NCI-H187 (cell line): ENCODE measurements around the gene TTLL5.

Experiments used
- DNase-seq, 2 experiments: peaks; one replicate each; lab custom pipeline; 2025; lab: John Stamatoyannopoulos, UW

The TTLL5 gene

GRCh38 chr14:75804570-75805275, 143.7 kb downstream of the TTLL5 start:
- DNase-seq: no peak

DNA sequence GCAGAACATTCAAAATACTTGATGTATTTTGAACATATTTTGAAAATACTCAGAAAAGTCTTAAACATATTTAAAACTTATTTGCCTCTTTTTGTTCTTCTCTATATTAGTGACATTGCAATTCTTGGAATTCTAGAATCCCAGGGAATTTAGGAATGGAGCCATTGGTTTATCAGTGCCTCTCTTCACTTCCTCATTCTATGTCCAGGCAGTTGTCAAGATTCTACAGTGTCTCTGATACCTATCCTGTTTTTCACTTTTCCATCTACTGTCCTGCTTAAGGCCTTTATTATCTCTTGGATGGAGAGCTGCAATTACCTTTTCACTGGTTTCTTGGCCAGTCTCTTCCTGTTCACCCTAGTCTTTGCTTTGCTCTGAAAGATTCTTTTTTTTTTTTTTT, 144.6 kb downstream of the TTLL5 start:
- DNase-seq: no peak

- no peak for DNase-seq
These were observed 145.3 kb downstream of the TTLL5 start for GRCh38 chr14:75806352-75806832.

- no peak for DNase-seq
These were observed 146.8 kb downstream of the TTLL5 start for GRCh38 chr14:75807667-75808360.

GRCh38 chr14:75811136-75811829, 150.2 kb downstream of the TTLL5 start:
- DNase-seq: no peak

DNA sequence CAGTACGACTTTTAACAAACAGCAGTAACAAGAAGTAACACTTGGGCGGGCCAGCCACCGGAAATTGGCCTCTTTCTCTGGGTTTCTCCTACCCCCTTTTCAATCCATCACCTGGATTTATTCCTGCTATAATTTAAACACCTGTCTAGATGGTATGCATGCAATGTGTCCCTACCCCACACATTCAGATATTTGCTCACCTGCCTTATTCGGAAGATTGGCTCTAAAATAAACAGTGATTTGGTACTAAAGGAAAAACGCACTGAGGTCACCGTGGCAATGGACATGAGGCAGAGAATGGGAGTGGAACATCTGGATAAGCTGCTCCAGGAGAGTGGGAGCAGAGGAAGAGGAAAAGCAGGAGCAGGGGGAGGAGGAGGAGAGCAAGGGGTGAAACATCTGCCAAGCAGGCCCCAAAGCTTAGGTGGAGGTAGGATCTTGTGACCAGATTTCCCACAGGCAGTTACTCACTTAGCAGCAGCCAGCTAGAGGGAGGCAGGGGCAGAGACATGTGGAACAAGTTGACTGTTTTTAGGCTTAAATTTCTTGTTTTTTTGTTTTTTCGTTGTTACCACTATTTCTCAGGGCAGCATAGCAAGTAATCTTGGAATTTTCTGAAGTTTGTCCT, 150.9 kb downstream of the TTLL5 start:
- DNase-seq: no peak

DNA sequence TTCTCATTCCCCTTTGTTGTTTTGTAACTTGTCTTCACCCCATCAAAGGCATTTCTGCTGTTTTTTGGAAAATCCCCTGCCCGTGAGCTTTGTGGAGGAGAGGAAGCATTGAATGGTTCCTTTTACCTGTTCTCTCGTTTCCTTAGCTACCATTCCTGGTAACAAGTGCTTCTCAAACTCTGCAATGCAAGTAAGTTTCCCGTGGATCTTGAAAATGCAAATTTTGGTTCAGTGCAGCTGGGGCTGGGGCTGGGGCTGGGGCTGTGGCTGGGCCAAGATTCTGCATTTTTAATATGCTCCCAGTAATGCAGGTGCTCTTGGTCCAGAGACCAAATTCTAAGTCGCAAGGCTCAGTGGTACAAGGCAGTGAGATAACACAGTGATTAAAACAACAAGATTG, 151.6 kb downstream of the TTLL5 start:
- DNase-seq: no peak

DNA sequence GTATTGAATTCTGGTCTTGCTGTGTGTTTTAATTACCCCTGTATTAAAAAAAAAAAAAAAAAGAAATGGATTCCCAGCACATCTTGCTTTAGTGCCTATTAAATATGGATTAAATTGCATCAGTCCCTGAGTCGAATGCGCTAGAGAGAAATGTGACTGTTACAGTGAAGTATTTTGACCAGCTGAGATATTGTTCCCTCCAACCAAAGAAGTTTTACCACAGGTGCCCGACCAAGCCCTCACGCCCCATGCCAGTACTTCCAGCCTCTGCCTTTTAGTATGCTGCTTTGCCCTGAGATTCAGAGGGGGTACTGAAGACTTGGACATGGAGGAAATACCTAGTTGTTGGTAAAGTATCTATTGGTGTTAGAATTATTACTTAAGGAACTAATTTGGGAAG, 159.7 kb downstream of the TTLL5 start:
- no peak for DNase-seq

- DNase-seq: peak; percentile 65 to 88
These were observed 160.9 kb downstream of the TTLL5 start for GRCh38 chr14:75821831-75822521.

GRCh38 chr14:75822522-75823141, 161.6 kb downstream of the TTLL5 start:
- no peak for DNase-seq

DNA sequence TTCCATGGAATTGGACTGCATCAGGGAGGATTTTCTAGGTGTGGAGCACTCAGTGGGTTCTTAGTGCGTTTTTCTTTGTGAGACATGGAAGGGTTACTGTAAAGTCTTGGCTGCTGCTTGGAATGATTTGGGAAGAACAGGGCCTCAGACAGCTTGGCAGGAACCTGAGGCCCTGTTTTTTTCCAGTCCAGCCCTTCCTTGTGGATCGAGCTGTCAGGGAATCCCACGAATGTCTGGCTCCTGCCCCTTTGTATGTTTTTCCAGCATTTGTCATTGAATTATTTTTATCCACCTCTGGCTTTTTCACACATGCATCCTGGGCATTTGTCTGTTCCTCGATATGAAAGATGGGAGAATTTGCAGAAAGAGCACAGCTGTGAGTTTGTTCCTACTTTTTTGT, 162.3 kb downstream of the TTLL5 start:
- DNase-seq: no peak

DNA sequence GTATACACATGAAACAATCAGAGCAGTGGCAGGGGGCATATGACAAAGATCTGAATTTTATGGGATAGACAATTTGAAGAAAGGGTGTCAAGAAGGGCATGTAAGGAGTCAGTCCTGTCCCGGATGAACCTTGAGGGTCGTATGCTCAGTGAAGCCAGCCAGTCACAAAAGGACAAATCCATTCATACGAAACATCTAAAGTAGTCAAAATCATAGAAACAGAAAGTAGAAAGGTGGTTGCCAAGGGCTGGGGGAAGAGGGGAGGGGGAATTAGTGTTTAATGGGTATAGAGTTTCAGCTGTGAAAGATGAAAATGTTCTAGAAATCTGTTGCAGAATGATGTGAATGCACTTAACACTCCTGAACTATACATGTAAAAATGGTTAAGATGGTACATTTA, 163.3 kb downstream of the TTLL5 start:
- no peak for DNase-seq

- DNase-seq: no peak
These were observed 164.1 kb downstream of the TTLL5 start for GRCh38 chr14:75825147-75825592.

DNA sequence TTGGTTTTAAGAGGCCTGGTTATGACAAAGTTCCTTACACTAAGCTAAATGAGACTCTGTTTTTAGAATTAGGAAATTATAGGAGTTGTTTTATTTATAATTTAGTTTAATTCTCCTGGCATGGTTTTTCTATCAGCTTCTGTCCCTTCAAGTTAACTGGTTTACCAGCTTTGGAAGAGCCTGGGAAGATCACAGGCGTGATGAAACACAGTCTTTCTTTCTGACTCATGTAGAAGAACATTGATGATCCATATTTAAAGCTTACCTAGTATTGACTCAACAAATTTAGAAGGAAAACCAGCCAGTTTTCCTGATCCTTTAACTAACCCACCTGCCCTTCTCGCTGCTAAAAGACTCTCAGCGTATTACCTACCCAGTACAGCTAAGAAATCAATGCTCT, 165.6 kb downstream of the TTLL5 start:
- DNase-seq: no peak

DNA sequence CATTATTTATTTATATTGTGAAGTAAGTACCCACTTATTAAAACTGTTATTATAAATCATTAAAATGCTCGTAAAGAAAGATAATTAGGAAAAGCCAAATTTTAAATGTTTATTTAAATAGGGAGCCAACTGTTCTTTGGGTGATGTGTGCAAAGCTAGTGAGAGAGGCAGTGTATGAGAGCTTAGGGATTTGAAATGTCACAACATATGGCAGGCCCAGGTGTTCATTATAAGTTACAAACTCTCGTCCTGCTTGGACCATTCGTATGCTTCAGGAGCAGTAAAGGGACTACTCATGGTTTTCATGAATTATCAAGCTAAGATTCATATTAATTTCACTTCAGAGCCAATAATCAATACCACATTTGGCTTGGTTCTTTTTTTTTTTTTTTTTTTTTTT, 166.3 kb downstream of the TTLL5 start:
- DNase-seq: no peak

DNA sequence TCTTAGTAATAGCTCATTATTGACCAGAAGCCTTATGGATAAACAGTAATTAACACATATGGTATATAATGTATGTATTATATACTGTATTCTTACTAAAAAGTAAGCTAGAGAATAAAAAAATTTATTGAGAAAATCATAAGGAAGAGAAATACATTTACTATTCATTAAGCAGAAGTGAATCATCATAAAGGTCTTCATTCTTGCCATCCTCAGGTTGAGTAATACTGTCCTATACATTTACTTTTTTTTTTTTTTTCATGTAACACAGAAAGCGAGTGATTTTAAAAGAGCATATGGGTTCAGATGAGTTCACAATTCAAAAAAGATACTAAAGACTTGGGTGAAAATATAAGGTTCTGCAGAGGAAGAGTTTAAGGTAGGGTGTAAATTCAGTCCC, 168.3 kb downstream of the TTLL5 start:
- no peak for DNase-seq

DNA sequence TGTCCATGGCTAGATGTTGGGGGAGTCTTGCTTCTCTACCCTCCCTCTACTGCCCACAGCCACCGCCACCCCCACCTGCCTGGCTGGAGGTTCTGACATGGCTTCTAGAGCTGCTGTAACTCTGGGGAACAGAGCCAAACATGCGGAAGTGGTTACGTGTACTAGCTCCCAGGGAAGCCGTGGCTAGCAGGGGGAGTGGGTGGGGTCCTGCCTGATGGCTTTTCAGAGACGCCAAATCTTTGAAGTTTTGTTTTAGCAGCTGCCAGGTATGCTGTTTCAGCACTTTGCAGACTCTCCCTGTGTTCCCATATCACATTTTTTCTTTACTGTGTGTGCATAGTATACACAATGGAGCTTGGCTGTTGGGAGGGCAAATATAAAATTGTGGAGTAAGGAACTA, 170.4 kb downstream of the TTLL5 start:
- DNase-seq: no peak

- no peak for DNase-seq
These were observed 170.9 kb downstream of the TTLL5 start for GRCh38 chr14:75831952-75832351.

GRCh38 chr14:75832621-75833297, 171.7 kb downstream of the TTLL5 start:
- DNase-seq: no peak

- no peak for DNase-seq
These were observed 172.4 kb downstream of the TTLL5 start for GRCh38 chr14:75833326-75834020.
